LNCaP clone FGC (cell line): Measurements from ENCODE around the gene ELAVL4.

Source experiments
- DNase-seq: peaks from one replicate; pipeline ENCODE4 v3.0.0-alpha.2; 2011; ENCODE audit warnings: low read depth
- H3K4me3 ChIP-seq: 2 replicates; pipeline ENCODE4 v1.5.1; 2011; ENCODE audit warnings: mild to moderate bottlenecking, low read depth, low read length, control low read depth
- CTCF ChIP-seq: IDR thresholded peaks from 2 replicates; pipeline ENCODE4 v1.5.1; 2012; ENCODE audit warnings: mild to moderate bottlenecking; ENCODE audit not compliant: control insufficient read depth, insufficient read depth; ENCODE audit errors: extremely low read depth

Gene ELAVL4

GRCh38 chr1:50139339-50140181 lies 30.8 kb downstream of the ELAVL4 start:
- no peak for DNase-seq
- H3K4me3 ChIP-seq, result no peak overlapping the region
- TF ChIP-seq CTCF, result no peak

GRCh38 chr1:50140182-50140447 lies 31.4 kb downstream of the ELAVL4 start:
- DNase-seq, result no peak
- TF ChIP-seq CTCF, result no peak
- H3K4me3 ChIP-seq, result no peak overlapping the region

GRCh38 chr1:50147191-50147850 lies 38.6 kb downstream of the ELAVL4 start:
- no peak for DNase-seq
- no peak overlapping the region for H3K4me3 ChIP-seq
- TF ChIP-seq CTCF, result no peak

GRCh38 chr1:50148142-50148923 lies 39.6 kb downstream of the ELAVL4 start:
- DNase-seq, result no peak

GRCh38 chr1:50152236-50152635 lies 43.5 kb downstream of the ELAVL4 start:
- no peak overlapping the region for H3K4me3 ChIP-seq
- no peak for TF ChIP-seq CTCF
- no peak for DNase-seq

More at GRCh38 chr1:50148142-50148923, 39.6 kb downstream of the ELAVL4 start:
- TF ChIP-seq CTCF, result no peak
- H3K4me3 ChIP-seq, result no peak overlapping the region

GRCh38 chr1:50155541-50155940 lies 46.8 kb downstream of the ELAVL4 start:
- no peak for TF ChIP-seq CTCF
- DNase-seq, result no peak
- H3K4me3 ChIP-seq, result no peak overlapping the region
